GM23248 (cell line): Measurements from ENCODE around the gene GRB14. TPM values are rescaled to one million over a fixed set of nuclear protein-coding genes. Genes with fewer than 3 reads are reported as not detected.

Experiments used
- DNase-seq: peaks from one replicate; pipeline ENCODE4 v3.0.0-alpha.2; 2015
- H2AFZ ChIP-seq: fragments of 200-600 bp; sonication (generic); 2 replicates; pipeline ENCODE4 v1.6.1; 2016; ENCODE audit warnings: antibody characterized with exemption
- H3F3A ChIP-seq: fragments of 200-600 bp; sonication (generic); 2 replicates; pipeline ENCODE4 v1.6.1; 2016; ENCODE audit warnings: mild to moderate bottlenecking, antibody characterized with exemption, mixed run types; ENCODE audit not compliant: insufficient read depth
- H3K27ac ChIP-seq: fragments of 200-600 bp; sonication (generic); 2 replicates; pipeline ENCODE4 v1.5.1; 2016; ENCODE audit warnings: mild to moderate bottlenecking
- H3K27me3 ChIP-seq: fragments of 200-600 bp; sonication (generic); replicated peaks from 2 replicates; pipeline ENCODE4 v1.6.1; 2016; ENCODE audit warnings: mild to moderate bottlenecking; ENCODE audit not compliant: insufficient read depth
- H3K36me3 ChIP-seq: fragments of 200-600 bp; sonication (generic); 2 replicates; pipeline ENCODE4 v1.6.1; 2016; ENCODE audit warnings: low read depth, mild to moderate bottlenecking
- H3K4me1 ChIP-seq: fragments of 200-600 bp; sonication (generic); 2 replicates; pipeline ENCODE4 v1.6.1; 2016; ENCODE audit warnings: mild to moderate bottlenecking; ENCODE audit not compliant: insufficient read depth
- H3K4me2 ChIP-seq: fragments of 200-600 bp; sonication (generic); one replicate; pipeline ENCODE4 v1.6.1; 2016; ENCODE audit warnings: mild to moderate bottlenecking; ENCODE audit not compliant: unreplicated experiment
- H3K4me3 ChIP-seq: fragments of 200-600 bp; sonication (generic); 2 replicates; pipeline ENCODE4 v1.5.1; 2016; ENCODE audit warnings: mild to moderate bottlenecking
- H3K79me2 ChIP-seq: fragments of 200-600 bp; sonication (generic); 2 replicates; pipeline ENCODE4 v1.6.1; 2016; ENCODE audit warnings: mild to moderate bottlenecking; ENCODE audit not compliant: insufficient read depth
- H3K9ac ChIP-seq: fragments of 200-600 bp; sonication (generic); 2 replicates; pipeline ENCODE4 v1.6.1; 2016; ENCODE audit warnings: mild to moderate bottlenecking
- H3K9me2 ChIP-seq: fragments of 200-600 bp; sonication (generic); 2 replicates; pipeline ENCODE4 v1.6.1; 2016; ENCODE audit warnings: mixed run types, mild to moderate bottlenecking, moderate library complexity; ENCODE audit not compliant: insufficient read depth
- H3K9me3 ChIP-seq: fragments of 200-600 bp; sonication (generic); one replicate; pipeline ENCODE4 v1.6.1; 2017; ENCODE audit warnings: low read depth
- H4K20me1 ChIP-seq: fragments of 200-600 bp; sonication (generic); 2 replicates; pipeline ENCODE4 v1.6.0; 2016; ENCODE audit not compliant: insufficient read depth
- EZH2 ChIP-seq: fragments of 200-600 bp; sonication (generic); IDR thresholded peaks from 2 replicates; pipeline ENCODE4 v1.6.1; 2018; ENCODE audit warnings: antibody characterized with exemption, mild to moderate bottlenecking; ENCODE audit not compliant: insufficient read depth, poor library complexity, severe bottlenecking
- EZH2phosphoT487 ChIP-seq: fragments of 200-600 bp; sonication (generic); IDR thresholded peaks from 2 replicates; pipeline ENCODE4 v1.6.1; 2018; ENCODE audit warnings: antibody characterized with exemption, moderate library complexity, mild to moderate bottlenecking, low read depth; ENCODE audit not compliant: insufficient read depth
- WGBS, 2 experiments: methylation state at CpG; one replicate each; pipeline ENCODE4 v1.1.6; 2015 to 2017; ENCODE audit warnings: low lambda C conversion rate in 2 of 2, low coverage in 1 of 2; ENCODE audit errors: missing lambda C conversion rate in 2 of 2; 5-methylcytosine and 5-hydroxymethylcytosine counted together
- in situ Hi-C: fragments of 300-500 bp; cut with MboI; formaldehyde crosslinking; loops from 2 replicates; pipeline ENCODE4 v1.15.0; 2020
- polyA plus RNA-seq: library from polyadenylated mRNA; unstranded; fragments of >200 nt; fragmentation: Nextera tagmentation; extraction: Ambion mirVana; gene quantifications from 2 replicates; pipeline ENCODE4 v1.2.1, GENCODE V29; 2016
- total RNA-seq: library from RNA; depleted of rRNA; stranded (reverse); fragments of >200 nt; shearing (Covaris generic); gene quantifications from 2 replicates; pipeline ENCODE4 v1.2.3, GENCODE V29; 2014; rRNA removed

GRB14 gene
- total and polyA plus RNA-seq, 2 experiments from 2014 or later: 0.23 TPM; not detected in 1

GRCh38 chr2:164449706-164450105, 171.6 kb downstream of the GRB14 start:
- Histone ChIP-seq H3K4me3 (no peak overlapping the region), H3K9me2 (no peaks in the 10 kb centered on the region), H3K9ac (no peak overlapping the region), H3F3A (no peaks in the 10 kb centered on the region), H3K27me3 (0 out of 2 replicates have a peak, but pooled peaks cover 4% of the 10 kb centered on the region), H2AFZ (no peak overlapping the region), H3K4me1 (no peaks in the 10 kb centered on the region), H3K27ac (no peak overlapping the region), H3K9me3 (no peaks in the 10 kb centered on the region), H3K4me2 (no peak overlapping the region), H3K79me2 (no peaks in the 10 kb centered on the region), H3K36me3 (no peaks in the 10 kb centered on the region), H4K20me1 (no peaks in the 10 kb centered on the region)
- no peak for TF ChIP-seq EZH2phosphoT487
- no peak for TF ChIP-seq EZH2
- DNase-seq: no peak
- 43 to 44% methylated on average over 5 of the region's 5 CpGs for WGBS, 2 experiments
- in situ Hi-C loops: no loop called here

GRCh38 chr2:164447660-164448059, 173.6 kb downstream of the GRB14 start:
- no peaks in the 10 kb centered on the region for H4K20me1 ChIP-seq
- in situ Hi-C loops: no loop called here

More at GRCh38 chr2:164447660-164448059, 173.6 kb downstream of the GRB14 start:
- 59 to 65% methylated on average over 5 of the region's 5 CpGs for WGBS, 2 experiments
- no peaks in the 10 kb centered on the region for H3K9me2 ChIP-seq
- no peak overlapping the region for H3K4me2 ChIP-seq
- H3K79me2 ChIP-seq: no peaks in the 10 kb centered on the region
- no peak overlapping the region for H3K27ac ChIP-seq
- H3K9ac ChIP-seq: no peak overlapping the region
- TF ChIP-seq EZH2 (no peak), EZH2phosphoT487 (no peak)
- no peaks in the 10 kb centered on the region for H3F3A ChIP-seq
- no peaks in the 10 kb centered on the region for H3K36me3 ChIP-seq
- H3K4me3 ChIP-seq: no peak overlapping the region
- H3K9me3 ChIP-seq: no peaks in the 10 kb centered on the region
- H2AFZ ChIP-seq: no peak overlapping the region
- H3K27me3 ChIP-seq: 0 out of 2 replicates have a peak, but pooled peaks cover under 1% of the 10 kb centered on the region
- no peak for DNase-seq
- 0 out of 2 replicates have a peak, but pooled peaks cover 3% of the 10 kb centered on the region for H3K4me1 ChIP-seq

Other genes with a start within 250 kb of the GRB14 start
- 1.3 and 1.8 TPM in 2 replicates for gene COBLL1, start 220.3 kb upstream of the GRB14 start, total RNA-seq
- 2.2 and 2.5 TPM in 2 replicates for gene COBLL1, start 220.3 kb upstream of the GRB14 start, polyA plus RNA-seq